HFFc6 (cell line): ENCODE results near the gene CBFA2T2. TPM values are rescaled to one million over a fixed set of nuclear protein-coding genes. Genes with fewer than 3 reads are reported as not detected.

Experiments
- total RNA-seq, 6 experiments: library from RNA; stranded (reverse); fragmentation: NEBNext Ultra II Directional; extraction: Animal tissue kit (Norgen Biotek cat#: 25700); gene quantifications; 2 replicates in 1 of 6; 3 replicates in 5 of 6; pipeline ENCODE4 v1.2.3, GENCODE V29; 2021

CBFA2T2 gene
- total RNA-seq, 6 experiments from 2014 or later: 7.0 to 9.1 (median 8.0) TPM

Other genes starting within 250 kb of the CBFA2T2 start
- not detected for gene BPIFB1, start 206.9 kb upstream of the CBFA2T2 start, total RNA-seq
- 10 to 100 TPM; 22.8 to 28.4 (median 25.0) TPM for gene CDK5RAP1, start 88.6 kb upstream of the CBFA2T2 start, total RNA-seq
- 10 to 100 TPM; 13.9 to 22.2 (median 20.9) TPM for gene SNTA1, start 46.3 kb upstream of the CBFA2T2 start, total RNA-seq
- under 1 TPM in 5 of 6 experiments, not detected in 1; 0.10 to 0.31 (median 0.23) TPM for gene C20orf144, start 172.2 kb downstream of the CBFA2T2 start, total RNA-seq
- gene ACTL10, start 176.8 kb downstream of the CBFA2T2 start, total RNA-seq: 1 to 10 TPM; 1.6 to 2.3 (median 1.8) TPM
- 10 to 100 TPM; 24.9 to 30.0 (median 27.0) TPM for gene NECAB3, start 184.3 kb downstream of the CBFA2T2 start, total RNA-seq
- 10 to 100 TPM; 11.3 to 21.7 (median 20.2) TPM for gene E2F1, start 196.3 kb downstream of the CBFA2T2 start, total RNA-seq
- 10 to 100 TPM in 4 of 6 experiments, 1 to 10 TPM in 2; 8.3 to 14.4 (median 11.4) TPM for gene PXMP4, start 230.2 kb downstream of the CBFA2T2 start, total RNA-seq
- 1 to 10 TPM; 3.2 to 4.1 (median 3.6) TPM for gene ZNF341, start 241.9 kb downstream of the CBFA2T2 start, total RNA-seq